Cardiac muscle cell (in vitro differentiated cells and primary cell): ENCODE results near the gene BRCC3. TPM values are rescaled to one million over a fixed set of nuclear protein-coding genes. Genes with fewer than 3 reads are reported as not detected.
"Not testable (repeated sequence)": the region's sequence is repeated elsewhere in the genome, so short reads cannot be mapped to it uniquely, and the experiment has no call there.

ENCODE experiments used
- DNase-seq, 2 donors: peaks; one replicate each; pipeline versions ENCODE4 v3.0.0 to v3.0.0-alpha.2; 2010 to 2017; ENCODE audit warnings: low read depth in 1 of 2, low spot score in 1 of 2
- H3K27ac ChIP-seq: fragments of 200-600 bp; sonication (generic); 2 replicates; pipeline ENCODE4 v1.5.1; 2016
- H3K27me3 ChIP-seq: fragments of 200-600 bp; sonication (generic); 2 replicates; pipeline ENCODE4 v1.6.0; 2016; ENCODE audit warnings: control low read depth
- H3K36me3 ChIP-seq: fragments of 200-600 bp; sonication (generic); 2 replicates; pipeline ENCODE4 v1.5.1; 2016; ENCODE audit warnings: control low read depth
- H3K4me1 ChIP-seq: fragments of 200-600 bp; sonication (generic); 2 replicates; pipeline ENCODE4 v1.8.1; 2017; ENCODE audit warnings: low read depth, mild to moderate bottlenecking, mixed run types
- H3K4me3 ChIP-seq: fragments of 200-600 bp; sonication (generic); 2 replicates; pipeline ENCODE4 v1.5.1; 2016; ENCODE audit warnings: mild to moderate bottlenecking
- H3K9me3 ChIP-seq: fragments of 200-600 bp; sonication (generic); 2 replicates; pipeline ENCODE4 v1.5.1; 2017; ENCODE audit warnings: low read depth, mild to moderate bottlenecking, control low read depth
- polyA plus RNA-seq: library from polyadenylated mRNA; unstranded; fragments of >200 nt; fragmentation: Nextera tagmentation; extraction: Ambion mirVana; gene quantifications from 2 replicates; pipeline ENCODE4 v1.2.1, GENCODE V29; 2016
- total RNA-seq: library from RNA; depleted of rRNA; stranded (reverse); fragments of >200 nt; gene quantifications from 2 replicates; pipeline ENCODE4 v1.2.3, GENCODE V29; 2016
- TF ChIP-seq, protein P1 (sequence below): IDR thresholded peaks from 2 replicates; pipeline ENCODE4 v1.5.1; 2012; ENCODE audit warnings: low read depth, mild to moderate bottlenecking, low read length

BRCC3 gene
- total and polyA plus RNA-seq, 2 experiments from 2014 or later = 6.0 to 28.0 TPM

GRCh38 chrX:155127940-155128339 is 56.6 kb downstream of the BRCC3 start:
- Histone ChIP-seq H3K27ac (no peak overlapping the region), H3K27me3 (no peaks in the 10 kb centered on the region), H3K36me3 (no peaks in the 10 kb centered on the region), H3K4me3 (no peak overlapping the region), H3K4me1 (no peaks in the 10 kb centered on the region), H3K9me3 (no peaks in the 10 kb centered on the region)
- TF ChIP-seq, protein P1, sequence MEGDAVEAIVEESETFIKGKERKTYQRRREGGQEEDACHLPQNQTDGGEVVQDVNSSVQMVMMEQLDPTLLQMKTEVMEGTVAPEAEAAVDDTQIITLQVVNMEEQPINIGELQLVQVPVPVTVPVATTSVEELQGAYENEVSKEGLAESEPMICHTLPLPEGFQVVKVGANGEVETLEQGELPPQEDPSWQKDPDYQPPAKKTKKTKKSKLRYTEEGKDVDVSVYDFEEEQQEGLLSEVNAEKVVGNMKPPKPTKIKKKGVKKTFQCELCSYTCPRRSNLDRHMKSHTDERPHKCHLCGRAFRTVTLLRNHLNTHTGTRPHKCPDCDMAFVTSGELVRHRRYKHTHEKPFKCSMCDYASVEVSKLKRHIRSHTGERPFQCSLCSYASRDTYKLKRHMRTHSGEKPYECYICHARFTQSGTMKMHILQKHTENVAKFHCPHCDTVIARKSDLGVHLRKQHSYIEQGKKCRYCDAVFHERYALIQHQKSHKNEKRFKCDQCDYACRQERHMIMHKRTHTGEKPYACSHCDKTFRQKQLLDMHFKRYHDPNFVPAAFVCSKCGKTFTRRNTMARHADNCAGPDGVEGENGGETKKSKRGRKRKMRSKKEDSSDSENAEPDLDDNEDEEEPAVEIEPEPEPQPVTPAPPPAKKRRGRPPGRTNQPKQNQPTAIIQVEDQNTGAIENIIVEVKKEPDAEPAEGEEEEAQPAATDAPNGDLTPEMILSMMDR = no peak
- DNase-seq = no peak

DNA sequence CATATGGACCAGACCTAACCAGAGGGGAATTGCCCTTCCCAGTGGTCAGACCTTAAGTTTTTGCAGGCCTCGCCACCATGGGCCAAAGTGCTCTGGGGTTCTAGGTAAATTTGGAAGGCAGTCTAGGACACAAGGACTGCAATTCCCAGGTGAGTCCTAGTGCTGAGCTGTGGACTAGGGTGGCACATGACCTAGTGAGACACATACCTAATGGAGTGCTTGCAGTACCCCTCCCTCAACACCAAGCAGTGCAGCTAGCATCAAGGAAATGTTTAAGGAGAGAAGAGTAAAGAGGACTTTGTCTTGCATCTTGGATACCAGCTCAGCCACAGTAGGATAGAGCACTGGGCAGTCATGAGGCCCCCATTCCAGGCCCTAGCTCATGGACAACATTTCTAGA is 60.8 kb downstream of the BRCC3 start:
- Histone ChIP-seq H3K36me3 (no peaks in the 10 kb centered on the region), H3K4me3 (no peak overlapping the region), H3K9me3 (no peaks in the 10 kb centered on the region), H3K27ac (no peak overlapping the region), H3K27me3 (no peaks in the 10 kb centered on the region), H3K4me1 (no peaks in the 10 kb centered on the region)
- TF ChIP-seq, protein P1 = no peak
- DNase-seq = no peak

GRCh38 chrX:155134255-155134654 is 62.9 kb downstream of the BRCC3 start:
- Histone ChIP-seq H3K36me3 (no peaks in the 10 kb centered on the region), H3K4me1 (no peaks in the 10 kb centered on the region), H3K27ac (no peak overlapping the region), H3K4me3 (no peak overlapping the region), H3K9me3 (no peaks in the 10 kb centered on the region), H3K27me3 (no peaks in the 10 kb centered on the region)
- TF ChIP-seq, protein P1 = no peak
- DNase-seq = no peak

GRCh38 chrX:155143959-155144548 is 72.7 kb downstream of the BRCC3 start:
- TF ChIP-seq, protein P1 = no peak
- H3K36me3 ChIP-seq = no peaks in the 10 kb centered on the region
- no peak overlapping the region for H3K27ac ChIP-seq
- no peak overlapping the region for H3K4me3 ChIP-seq
- H3K9me3 ChIP-seq = no peaks in the 10 kb centered on the region
- peaks cover 4% of the 10 kb centered on the region for H3K4me1 ChIP-seq
- no peak for DNase-seq
- no peaks in the 10 kb centered on the region for H3K27me3 ChIP-seq

DNA sequence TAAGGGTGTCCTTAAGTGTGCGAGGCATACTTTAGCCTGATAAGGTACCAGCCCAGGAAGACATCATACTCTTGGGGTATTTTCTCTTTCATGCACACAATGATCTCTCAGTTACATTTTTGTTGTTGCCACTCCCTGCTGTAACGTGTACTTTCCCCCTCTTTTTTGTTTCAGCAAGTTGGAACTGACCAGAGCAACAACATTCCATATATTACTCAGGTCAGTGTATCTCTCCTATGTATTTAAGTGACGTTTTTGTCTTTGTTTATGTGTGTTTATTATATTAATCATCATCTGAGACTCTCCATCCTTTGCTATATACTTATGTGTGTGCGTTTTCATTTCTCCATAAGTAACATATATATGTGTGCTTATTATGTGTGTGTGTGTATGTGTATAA is 73.6 kb downstream of the BRCC3 start:
- H3K36me3 ChIP-seq = no peaks in the 10 kb centered on the region
- no peaks in the 10 kb centered on the region for H3K27me3 ChIP-seq
- peaks cover 4% of the 10 kb centered on the region for H3K4me1 ChIP-seq
- H3K9me3 ChIP-seq = no peaks in the 10 kb centered on the region
- DNase-seq = no peak
- H3K4me3 ChIP-seq = no peak overlapping the region
- H3K27ac ChIP-seq = no peak overlapping the region
- TF ChIP-seq, protein P1 = no peak

GRCh38 chrX:155147612-155148011 is 76.3 kb downstream of the BRCC3 start:
- H3K27ac ChIP-seq, H3K4me3 ChIP-seq, H3K36me3 ChIP-seq, H3K27me3 ChIP-seq, H3K4me1 ChIP-seq, H3K9me3 ChIP-seq: not testable (repeated sequence)
- peak in 1 of 2 donors; percentile 6 for DNase-seq

DNA sequence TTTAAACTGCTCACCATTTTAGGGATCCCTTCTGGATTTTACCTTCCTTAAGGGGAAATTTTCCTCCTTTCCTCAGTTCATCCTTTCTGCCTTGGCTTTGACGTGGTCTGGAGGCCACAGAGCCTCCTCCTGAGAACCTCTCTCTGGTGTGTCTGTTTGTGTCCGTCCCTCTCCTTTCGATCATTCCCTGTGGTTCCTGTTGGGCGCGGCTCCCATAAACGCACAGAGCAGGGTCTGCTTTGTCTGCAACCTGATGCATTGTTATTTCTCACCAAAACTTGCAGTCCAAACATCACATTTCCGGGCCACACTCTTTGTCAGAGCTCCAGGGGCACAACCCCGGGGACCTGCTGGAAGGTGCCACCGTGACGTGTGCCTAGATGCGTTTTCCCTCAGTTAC is 76.9 kb downstream of the BRCC3 start:
- not testable (repeated sequence) for H3K4me3 ChIP-seq, H3K4me1 ChIP-seq, H3K27me3 ChIP-seq, H3K9me3 ChIP-seq, H3K27ac ChIP-seq, DNase-seq, H3K36me3 ChIP-seq
